GM23338 (cell line): ENCODE results near the gene AP2A2. TPM values are rescaled to one million over a fixed set of nuclear protein-coding genes. Genes with fewer than 3 reads are reported as not detected.

Source experiments
- ATAC-seq: fragments of 200-7000 bp; cut with Tn5 transposase; 3 replicates; pipeline ENCODE4 v1.9.1; 2020
- DNase-seq: peaks from one replicate; pipeline ENCODE4 v3.0.0-alpha.2; 2015; ENCODE audit warnings: low spot score
- H2AFZ ChIP-seq: fragments of 200-600 bp; sonication (generic); 2 replicates; pipeline ENCODE4 v1.8.0; 2016; ENCODE audit warnings: antibody characterized with exemption, mild to moderate bottlenecking, moderate library complexity
- H3F3A ChIP-seq: fragments of 200-600 bp; sonication (generic); replicated peaks from 2 replicates; pipeline ENCODE4 v1.8.0; 2017; ENCODE audit warnings: antibody characterized with exemption, mixed run types, low read depth
- H3K27ac ChIP-seq: fragments of 200-600 bp; sonication (generic); 2 replicates; pipeline ENCODE4 v1.6.1; 2016; ENCODE audit warnings: low read depth
- H3K27me3 ChIP-seq: fragments of 200-600 bp; sonication (generic); 2 replicates; pipeline ENCODE4 v1.8.0; 2016; ENCODE audit warnings: mild to moderate bottlenecking, mixed run types, moderate library complexity; ENCODE audit not compliant: insufficient read depth
- H3K36me3 ChIP-seq: fragments of 200-600 bp; sonication (generic); 2 replicates; pipeline ENCODE4 v1.8.0; 2016; ENCODE audit warnings: mild to moderate bottlenecking; ENCODE audit not compliant: insufficient read depth
- H3K4me1 ChIP-seq: fragments of 200-600 bp; sonication (generic); 2 replicates; pipeline ENCODE4 v1.8.0; 2016; ENCODE audit warnings: mild to moderate bottlenecking, moderate library complexity; ENCODE audit not compliant: insufficient read depth
- H3K4me2 ChIP-seq: fragments of 200-600 bp; sonication (generic); 2 replicates; pipeline ENCODE4 v1.7.1; 2017; ENCODE audit warnings: mixed run types
- H3K4me3 ChIP-seq: fragments of 200-600 bp; sonication (generic); 2 replicates; pipeline ENCODE4 v1.6.1; 2016; ENCODE audit warnings: mixed run types
- H3K79me2 ChIP-seq: fragments of 200-600 bp; sonication (generic); replicated peaks from 2 replicates; pipeline ENCODE4 v1.8.0; 2017; ENCODE audit warnings: mild to moderate bottlenecking; ENCODE audit not compliant: insufficient read depth
- H3K9me2 ChIP-seq: fragments of 200-600 bp; sonication (generic); 2 replicates; pipeline ENCODE4 v1.8.0; 2017; ENCODE audit not compliant: insufficient read depth
- H4K20me1 ChIP-seq: fragments of 200-600 bp; sonication (generic); replicated peaks from 2 replicates; pipeline ENCODE4 v1.8.0; 2017; ENCODE audit warnings: mild to moderate bottlenecking; ENCODE audit not compliant: insufficient read depth
- H3K27ac Mint-ChIP-seq: 2 replicates; pipeline ENCODE4 v1.8.0; 2020; ENCODE audit warnings: inconsistent platforms, mild to moderate bottlenecking, moderate library complexity, mixed read lengths
- H3K27me3 Mint-ChIP-seq: 3 replicates; pipeline ENCODE4 v1.8.0; 2022; ENCODE audit warnings: low read depth, mild to moderate bottlenecking, moderate library complexity, mixed read lengths, inconsistent platforms; ENCODE audit not compliant: insufficient read depth, poor library complexity
- H3K36me3 Mint-ChIP-seq: 3 replicates; pipeline ENCODE4 v1.8.0; 2021; ENCODE audit warnings: low read depth, mild to moderate bottlenecking, inconsistent platforms, moderate library complexity, mixed read lengths
- H3K4me1 Mint-ChIP-seq: 3 replicates; pipeline ENCODE4 v1.8.0; 2020; ENCODE audit warnings: mild to moderate bottlenecking, inconsistent platforms, mixed read lengths
- H3K4me3 Mint-ChIP-seq: 3 replicates; pipeline ENCODE4 v1.8.0; 2021; ENCODE audit warnings: moderate library complexity, mild to moderate bottlenecking, inconsistent platforms, mixed read lengths
- H3K9me3 Mint-ChIP-seq: 3 replicates; pipeline ENCODE4 v1.8.0; 2020; ENCODE audit warnings: moderate library complexity, mild to moderate bottlenecking, inconsistent platforms, mixed read lengths
- CREB1 ChIP-seq: fragments of 250-450 bp; sonication (Bioruptor Pico); IDR thresholded peaks from 2 replicates; pipeline ENCODE4 v1.5.0; 2020; ENCODE audit warnings: low read depth, mild to moderate bottlenecking, moderate library complexity
- ETS1 ChIP-seq: IDR thresholded peaks from 2 replicates; pipeline ENCODE4 v1.6.1; 2016; ENCODE audit warnings: antibody characterized with exemption
- EZH2 ChIP-seq: fragments of 200-600 bp; sonication (generic); IDR thresholded peaks from one replicate; pipeline ENCODE4 v1.8.0; 2017; ENCODE audit warnings: antibody characterized with exemption, mild to moderate bottlenecking, low read depth; ENCODE audit not compliant: unreplicated experiment
- EZH2phosphoT487 ChIP-seq: fragments of 200-600 bp; sonication (generic); IDR thresholded peaks from one replicate; pipeline ENCODE4 v1.8.1; 2018; ENCODE audit warnings: antibody characterized with exemption; ENCODE audit not compliant: unreplicated experiment
- JUNB ChIP-seq: IDR thresholded peaks from one replicate; pipeline ENCODE4 v1.6.1; 2016; ENCODE audit warnings: antibody characterized with exemption; ENCODE audit not compliant: unreplicated experiment
- NANOG ChIP-seq: IDR thresholded peaks from 2 replicates; pipeline ENCODE4 v1.6.1; 2016; ENCODE audit warnings: antibody characterized with exemption, borderline replicate concordance
- POLR2AphosphoS5 ChIP-seq: IDR thresholded peaks from 2 replicates; pipeline ENCODE4 v1.6.1; 2016; ENCODE audit warnings: antibody characterized with exemption, low read depth
- STAT1 ChIP-seq: IDR thresholded peaks from one replicate; pipeline ENCODE4 v1.6.1; 2016; ENCODE audit warnings: antibody characterized with exemption; ENCODE audit not compliant: unreplicated experiment
- ZNF114 ChIP-seq: fragments of 250-450 bp; sonication (Bioruptor Pico); IDR thresholded peaks from 2 replicates; pipeline ENCODE4 v1.5.0; 2020; ENCODE audit warnings: mild to moderate bottlenecking, moderate library complexity
- ZNF331 ChIP-seq: fragments of 250-450 bp; sonication (Bioruptor Pico); IDR thresholded peaks from 2 replicates; pipeline ENCODE4 v1.5.0; 2020; ENCODE audit warnings: low read depth, mild to moderate bottlenecking, moderate library complexity
- ZNF462 ChIP-seq: fragments of 250-450 bp; sonication (Bioruptor Pico); IDR thresholded peaks from 2 replicates; pipeline ENCODE4 v1.5.0; 2020; ENCODE audit warnings: mild to moderate bottlenecking, moderate library complexity
- polyA plus RNA-seq: library from polyadenylated mRNA; unstranded; fragments of >200 nt; fragmentation: Nextera tagmentation; extraction: Ambion mirVana; gene quantifications from 2 replicates; pipeline ENCODE4 v1.2.1, GENCODE V29; 2016
- total RNA-seq: library from RNA; depleted of rRNA; stranded (reverse); fragments of >200 nt; shearing (Covaris generic); gene quantifications from 2 replicates; pipeline ENCODE4 v1.2.3, GENCODE V29; 2014
- TF ChIP-seq, protein P1 (sequence below): IDR thresholded peaks from one replicate; pipeline ENCODE4 v1.6.1; 2018; ENCODE audit warnings: antibody characterized with exemption; ENCODE audit not compliant: unreplicated experiment
- TF ChIP-seq, protein P2 (sequence below), 2 experiments: fragments of 200-600 bp in 1 of 2; sonication (generic) in 1 of 2; conservative IDR thresholded peaks; 2 replicates each; pipeline versions ENCODE4 v1.5.1 to v1.6.1; 2016 to 2017; ENCODE audit warnings: antibody characterized with exemption in 2 of 2, low read depth in 2 of 2, mild to moderate bottlenecking in 2 of 2, moderate library complexity in 1 of 2

AP2A2 gene
- total and polyA plus RNA-seq, 2 experiments from 2014 or later = 23.7 to 47.5 TPM

- H3K9me2 ChIP-seq = no peaks in the 10 kb centered on the region
- Mint-ChIP-seq H3K4me3 (peak overlapping the region; percentile 94), H3K9me3 (no peaks in the 10 kb centered on the region), H3K27ac (no peak overlapping the region), H3K27me3 (peaks cover 10% of the 10 kb centered on the region), H3K4me1 (peaks cover 18% of the 10 kb centered on the region), H3K36me3 (peaks cover 23% of the 10 kb centered on the region)
- peak overlapping the region; percentile 93 for H3K4me2 ChIP-seq
- ATAC-seq = no peak
- peaks cover 9% of the 10 kb centered on the region for H4K20me1 ChIP-seq
- no peak overlapping the region for H3K27ac ChIP-seq
- no peaks in the 10 kb centered on the region for H3K27me3 ChIP-seq
- no peak overlapping the region for H2AFZ ChIP-seq
- H3K79me2 ChIP-seq = peaks cover 47% of the 10 kb centered on the region
- DNase-seq = no peak
- no peaks in the 10 kb centered on the region; the same call in none of the 2 replicates for H3K36me3 ChIP-seq
- TF ChIP-seq EZH2 (no peak), NANOG (no peak), POLR2AphosphoS5 (no peak), ZNF462 (CRISPR knock-in tag) (no peak), STAT1 (no peak), CREB1 (CRISPR knock-in tag) (no peak), ZNF331 (CRISPR knock-in tag) (no peak), EZH2phosphoT487 (no peak), ZNF114 (no peak), JUNB (no peak), ETS1 (no peak)
- TF ChIP-seq, protein P1, sequence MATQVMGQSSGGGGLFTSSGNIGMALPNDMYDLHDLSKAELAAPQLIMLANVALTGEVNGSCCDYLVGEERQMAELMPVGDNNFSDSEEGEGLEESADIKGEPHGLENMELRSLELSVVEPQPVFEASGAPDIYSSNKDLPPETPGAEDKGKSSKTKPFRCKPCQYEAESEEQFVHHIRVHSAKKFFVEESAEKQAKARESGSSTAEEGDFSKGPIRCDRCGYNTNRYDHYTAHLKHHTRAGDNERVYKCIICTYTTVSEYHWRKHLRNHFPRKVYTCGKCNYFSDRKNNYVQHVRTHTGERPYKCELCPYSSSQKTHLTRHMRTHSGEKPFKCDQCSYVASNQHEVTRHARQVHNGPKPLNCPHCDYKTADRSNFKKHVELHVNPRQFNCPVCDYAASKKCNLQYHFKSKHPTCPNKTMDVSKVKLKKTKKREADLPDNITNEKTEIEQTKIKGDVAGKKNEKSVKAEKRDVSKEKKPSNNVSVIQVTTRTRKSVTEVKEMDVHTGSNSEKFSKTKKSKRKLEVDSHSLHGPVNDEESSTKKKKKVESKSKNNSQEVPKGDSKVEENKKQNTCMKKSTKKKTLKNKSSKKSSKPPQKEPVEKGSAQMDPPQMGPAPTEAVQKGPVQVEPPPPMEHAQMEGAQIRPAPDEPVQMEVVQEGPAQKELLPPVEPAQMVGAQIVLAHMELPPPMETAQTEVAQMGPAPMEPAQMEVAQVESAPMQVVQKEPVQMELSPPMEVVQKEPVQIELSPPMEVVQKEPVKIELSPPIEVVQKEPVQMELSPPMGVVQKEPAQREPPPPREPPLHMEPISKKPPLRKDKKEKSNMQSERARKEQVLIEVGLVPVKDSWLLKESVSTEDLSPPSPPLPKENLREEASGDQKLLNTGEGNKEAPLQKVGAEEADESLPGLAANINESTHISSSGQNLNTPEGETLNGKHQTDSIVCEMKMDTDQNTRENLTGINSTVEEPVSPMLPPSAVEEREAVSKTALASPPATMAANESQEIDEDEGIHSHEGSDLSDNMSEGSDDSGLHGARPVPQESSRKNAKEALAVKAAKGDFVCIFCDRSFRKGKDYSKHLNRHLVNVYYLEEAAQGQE = no peak
- TF ChIP-seq, protein P2, sequence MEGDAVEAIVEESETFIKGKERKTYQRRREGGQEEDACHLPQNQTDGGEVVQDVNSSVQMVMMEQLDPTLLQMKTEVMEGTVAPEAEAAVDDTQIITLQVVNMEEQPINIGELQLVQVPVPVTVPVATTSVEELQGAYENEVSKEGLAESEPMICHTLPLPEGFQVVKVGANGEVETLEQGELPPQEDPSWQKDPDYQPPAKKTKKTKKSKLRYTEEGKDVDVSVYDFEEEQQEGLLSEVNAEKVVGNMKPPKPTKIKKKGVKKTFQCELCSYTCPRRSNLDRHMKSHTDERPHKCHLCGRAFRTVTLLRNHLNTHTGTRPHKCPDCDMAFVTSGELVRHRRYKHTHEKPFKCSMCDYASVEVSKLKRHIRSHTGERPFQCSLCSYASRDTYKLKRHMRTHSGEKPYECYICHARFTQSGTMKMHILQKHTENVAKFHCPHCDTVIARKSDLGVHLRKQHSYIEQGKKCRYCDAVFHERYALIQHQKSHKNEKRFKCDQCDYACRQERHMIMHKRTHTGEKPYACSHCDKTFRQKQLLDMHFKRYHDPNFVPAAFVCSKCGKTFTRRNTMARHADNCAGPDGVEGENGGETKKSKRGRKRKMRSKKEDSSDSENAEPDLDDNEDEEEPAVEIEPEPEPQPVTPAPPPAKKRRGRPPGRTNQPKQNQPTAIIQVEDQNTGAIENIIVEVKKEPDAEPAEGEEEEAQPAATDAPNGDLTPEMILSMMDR (conservative IDR thresholded peaks at IDR 0.05; ENCODE audit: low read depth in 2 of 2) = no peak
- peaks cover 22% of the 10 kb centered on the region; the same call in 1 of the 2 replicates for H3F3A ChIP-seq
- peaks cover 14% of the 10 kb centered on the region; the same call in 1 of the 2 replicates for H3K4me1 ChIP-seq
- H3K4me3 ChIP-seq = peak overlapping the region; percentile 98
Measured at GRCh38 chr11:909406-909805, 16.3 kb upstream of the AP2A2 start.
